ENCODE results near the gene DYNLL1.
A peak's percentile ranks its signal among the peaks of the same experiment; 100 is the strongest.

DNA sequence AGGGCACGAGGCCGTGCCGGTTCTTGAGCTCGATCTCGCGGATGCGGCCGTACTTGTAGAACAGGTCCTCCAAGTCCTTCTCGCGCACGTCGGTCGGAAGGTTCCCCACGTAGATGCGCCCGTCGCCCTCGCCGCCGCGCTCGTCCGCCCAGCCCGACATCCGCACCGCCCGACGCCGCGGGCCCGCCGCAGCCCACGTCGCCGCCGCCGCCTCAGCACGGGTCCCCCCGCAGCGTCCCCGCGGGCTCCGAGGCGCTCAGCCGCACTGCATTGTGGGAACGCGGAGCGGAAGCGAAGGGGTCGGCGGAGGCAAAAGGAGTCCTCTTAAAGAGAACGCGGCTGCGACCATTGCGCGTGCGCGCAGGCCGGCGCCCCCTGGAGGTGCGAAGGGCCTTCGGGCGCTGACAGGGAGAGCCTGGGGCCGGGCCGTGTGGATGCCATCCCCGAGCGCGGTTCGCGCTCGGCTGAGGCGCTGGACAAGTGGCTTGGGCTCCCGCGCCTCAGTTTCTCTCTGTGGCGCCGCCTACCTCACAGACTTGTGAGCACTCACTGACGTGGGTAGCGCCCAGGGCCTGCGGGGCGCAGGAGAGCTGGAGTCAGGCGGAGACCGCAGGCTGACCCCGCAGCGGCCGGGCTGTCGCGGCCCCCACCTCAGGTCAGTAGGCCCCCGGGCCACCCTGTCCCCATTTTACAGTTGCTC, 26.3 kb upstream of the DYNLL1 start, which contains the start of gene SRSF9:
- TF ChIP-seq, protein P1, sequence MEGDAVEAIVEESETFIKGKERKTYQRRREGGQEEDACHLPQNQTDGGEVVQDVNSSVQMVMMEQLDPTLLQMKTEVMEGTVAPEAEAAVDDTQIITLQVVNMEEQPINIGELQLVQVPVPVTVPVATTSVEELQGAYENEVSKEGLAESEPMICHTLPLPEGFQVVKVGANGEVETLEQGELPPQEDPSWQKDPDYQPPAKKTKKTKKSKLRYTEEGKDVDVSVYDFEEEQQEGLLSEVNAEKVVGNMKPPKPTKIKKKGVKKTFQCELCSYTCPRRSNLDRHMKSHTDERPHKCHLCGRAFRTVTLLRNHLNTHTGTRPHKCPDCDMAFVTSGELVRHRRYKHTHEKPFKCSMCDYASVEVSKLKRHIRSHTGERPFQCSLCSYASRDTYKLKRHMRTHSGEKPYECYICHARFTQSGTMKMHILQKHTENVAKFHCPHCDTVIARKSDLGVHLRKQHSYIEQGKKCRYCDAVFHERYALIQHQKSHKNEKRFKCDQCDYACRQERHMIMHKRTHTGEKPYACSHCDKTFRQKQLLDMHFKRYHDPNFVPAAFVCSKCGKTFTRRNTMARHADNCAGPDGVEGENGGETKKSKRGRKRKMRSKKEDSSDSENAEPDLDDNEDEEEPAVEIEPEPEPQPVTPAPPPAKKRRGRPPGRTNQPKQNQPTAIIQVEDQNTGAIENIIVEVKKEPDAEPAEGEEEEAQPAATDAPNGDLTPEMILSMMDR (IDR thresholded peaks at IDR 0.05) = peak; percentile 81 to 95 (median 92)
- TF ChIP-seq POLR2A (IDR thresholded peaks at IDR 0.05) = peak; percentile 76
- TF ChIP-seq POLR2AphosphoS5 (IDR thresholded peaks at IDR 0.05) = peak; percentile 91
